DND-41 (cell line): ENCODE results near the gene OAS1.

ENCODE experiments used
- ATAC-seq: fragments of 200-7000 bp; cut with Tn5 transposase; 3 replicates; pipeline ENCODE4 v1.9.1; 2021; ENCODE audit warnings: low read depth; ENCODE audit not compliant: insufficient read depth
- DNase-seq: peaks from one replicate; pipeline ENCODE4 v3.0.0-alpha.2; 2020
- H2AFZ ChIP-seq: 2 replicates; pipeline ENCODE4 v1.6.0; 2012; ENCODE audit warnings: low read depth, low read length
- H3K27ac ChIP-seq: 2 replicates; pipeline ENCODE4 v1.5.1; 2012; ENCODE audit warnings: low read length, inconsistent platforms
- H3K27me3 ChIP-seq: fragments of 200-600 bp; sonication (generic); 2 replicates; pipeline ENCODE4 v1.6.0; 2012; ENCODE audit warnings: low read length, mild to moderate bottlenecking, inconsistent platforms; ENCODE audit not compliant: insufficient read depth, poor library complexity
- H3K36me3 ChIP-seq: 2 replicates; pipeline ENCODE4 v1.5.1; 2012; ENCODE audit warnings: low read length, inconsistent platforms; ENCODE audit not compliant: insufficient read depth
- H3K4me1 ChIP-seq: 2 replicates; pipeline ENCODE4 v1.5.1; 2012; ENCODE audit warnings: mild to moderate bottlenecking, low read length; ENCODE audit not compliant: insufficient read depth
- H3K4me2 ChIP-seq: 2 replicates; pipeline ENCODE4 v1.6.0; 2012; ENCODE audit warnings: mild to moderate bottlenecking, moderate library complexity, low read length, inconsistent platforms; ENCODE audit not compliant: insufficient read depth
- H3K4me3 ChIP-seq, 2 experiments: fragments of 200-600 bp in 1 of 2; shearing (Covaris generic) in 1 of 2; 2 replicates each; pipeline ENCODE4 v1.5.1; 2012 to 2016; ENCODE audit warnings: inconsistent platforms in 2 of 2, low read length in 2 of 2, mild to moderate bottlenecking in 2 of 2, low read depth in 1 of 2, moderate library complexity in 1 of 2
- H3K79me2 ChIP-seq: 2 replicates; pipeline ENCODE4 v1.6.0; 2012; ENCODE audit warnings: low read length, inconsistent platforms; ENCODE audit not compliant: insufficient read depth
- H3K9ac ChIP-seq: 2 replicates; pipeline ENCODE4 v1.6.0; 2012; ENCODE audit warnings: low read depth, mild to moderate bottlenecking, inconsistent platforms, low read length, moderate library complexity
- H3K9me3 ChIP-seq: 2 replicates; pipeline ENCODE4 v1.5.1; 2012; ENCODE audit warnings: low read length, moderate library complexity, mild to moderate bottlenecking, inconsistent platforms; ENCODE audit not compliant: insufficient read depth, severe bottlenecking
- H4K20me1 ChIP-seq: 2 replicates; pipeline ENCODE4 v1.6.0; 2012; ENCODE audit warnings: low read length; ENCODE audit not compliant: insufficient read depth
- EZH2 ChIP-seq: IDR thresholded peaks from 3 replicates; pipeline ENCODE4 v1.6.1; 2012; ENCODE audit warnings: borderline replicate concordance, low read depth, mild to moderate bottlenecking, moderate library complexity, low read length, inconsistent platforms; ENCODE audit not compliant: severe bottlenecking
- TF ChIP-seq, protein P1 (sequence below): IDR thresholded peaks from 2 replicates; pipeline ENCODE4 v1.5.1; 2012; ENCODE audit warnings: borderline replicate concordance, low read length, moderate library complexity, mild to moderate bottlenecking; ENCODE audit not compliant: poor library complexity, severe bottlenecking; ENCODE audit errors: extremely low read depth

The OAS1 gene

DNA sequence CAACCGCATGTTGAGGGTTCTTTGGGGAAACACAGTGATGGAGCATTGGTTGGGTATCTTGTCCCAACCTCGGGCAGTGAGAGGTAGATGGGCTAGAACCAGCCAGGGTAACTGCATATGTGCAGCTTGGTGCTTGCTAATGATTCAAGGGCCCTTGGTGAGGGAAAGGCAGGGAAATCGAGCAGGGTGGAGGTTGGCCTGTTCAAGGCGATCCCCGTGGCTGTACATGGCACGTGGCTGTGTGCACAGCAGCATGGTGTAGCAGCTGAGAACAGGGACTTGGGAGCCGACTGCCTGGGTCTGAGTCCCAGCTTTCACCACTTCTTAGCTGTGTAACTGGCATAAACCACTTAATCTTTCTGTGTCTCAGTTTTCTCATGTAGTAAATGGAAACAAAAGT, 45.5 kb upstream of the OAS1 start:
- H3K4me1 ChIP-seq = no peaks in the 10 kb centered on the region
- ATAC-seq = no peak
- H3K27me3 ChIP-seq = peaks cover 32% of the 10 kb centered on the region
- no peak overlapping the region for H3K27ac ChIP-seq
- H3K36me3 ChIP-seq = no peaks in the 10 kb centered on the region
- no peak overlapping the region for H3K9ac ChIP-seq
- DNase-seq = no peak
- TF ChIP-seq, protein P1, sequence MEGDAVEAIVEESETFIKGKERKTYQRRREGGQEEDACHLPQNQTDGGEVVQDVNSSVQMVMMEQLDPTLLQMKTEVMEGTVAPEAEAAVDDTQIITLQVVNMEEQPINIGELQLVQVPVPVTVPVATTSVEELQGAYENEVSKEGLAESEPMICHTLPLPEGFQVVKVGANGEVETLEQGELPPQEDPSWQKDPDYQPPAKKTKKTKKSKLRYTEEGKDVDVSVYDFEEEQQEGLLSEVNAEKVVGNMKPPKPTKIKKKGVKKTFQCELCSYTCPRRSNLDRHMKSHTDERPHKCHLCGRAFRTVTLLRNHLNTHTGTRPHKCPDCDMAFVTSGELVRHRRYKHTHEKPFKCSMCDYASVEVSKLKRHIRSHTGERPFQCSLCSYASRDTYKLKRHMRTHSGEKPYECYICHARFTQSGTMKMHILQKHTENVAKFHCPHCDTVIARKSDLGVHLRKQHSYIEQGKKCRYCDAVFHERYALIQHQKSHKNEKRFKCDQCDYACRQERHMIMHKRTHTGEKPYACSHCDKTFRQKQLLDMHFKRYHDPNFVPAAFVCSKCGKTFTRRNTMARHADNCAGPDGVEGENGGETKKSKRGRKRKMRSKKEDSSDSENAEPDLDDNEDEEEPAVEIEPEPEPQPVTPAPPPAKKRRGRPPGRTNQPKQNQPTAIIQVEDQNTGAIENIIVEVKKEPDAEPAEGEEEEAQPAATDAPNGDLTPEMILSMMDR = no peak
- TF ChIP-seq EZH2 = no peak
- no peaks in the 10 kb centered on the region for H4K20me1 ChIP-seq
- H3K4me2 ChIP-seq = no peak overlapping the region
- no peaks in the 10 kb centered on the region for H3K9me3 ChIP-seq
- no peak overlapping the region for H3K4me3 ChIP-seq
- no peaks in the 10 kb centered on the region for H3K79me2 ChIP-seq
- H2AFZ ChIP-seq = no peak overlapping the region

DNA sequence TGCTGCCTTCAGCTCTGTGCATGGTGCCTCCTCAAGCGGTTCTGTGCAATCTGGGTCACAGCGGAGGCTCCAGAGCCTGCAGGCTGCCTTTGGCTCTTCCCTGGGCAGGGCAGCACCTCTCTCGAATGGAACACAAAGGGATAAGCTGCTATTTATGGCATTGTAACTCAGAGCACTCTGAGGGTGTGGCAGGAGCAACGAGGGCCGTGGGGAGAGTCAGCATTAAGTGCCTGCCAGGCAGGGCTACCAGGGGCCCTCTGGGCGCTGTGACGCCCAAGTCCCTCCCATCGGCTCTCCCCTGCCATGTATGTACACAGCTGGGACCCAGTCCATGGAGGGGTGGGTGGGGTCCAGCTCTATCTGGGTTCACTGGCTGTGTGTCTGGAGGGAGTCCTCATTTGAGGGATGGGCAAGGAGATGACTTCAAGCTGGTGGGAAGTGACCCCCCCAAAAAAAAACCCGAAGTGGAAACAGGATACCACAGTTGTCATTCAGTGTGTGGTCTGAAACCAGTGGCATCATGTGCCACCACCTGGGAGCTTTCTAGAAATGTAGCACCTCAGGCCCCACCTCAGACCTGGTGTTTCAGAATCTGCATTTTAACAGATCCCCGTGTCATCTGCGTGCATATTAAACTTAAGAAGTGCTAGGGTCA, 44.0 kb upstream of the OAS1 start:
- no peak for ATAC-seq

DNA sequence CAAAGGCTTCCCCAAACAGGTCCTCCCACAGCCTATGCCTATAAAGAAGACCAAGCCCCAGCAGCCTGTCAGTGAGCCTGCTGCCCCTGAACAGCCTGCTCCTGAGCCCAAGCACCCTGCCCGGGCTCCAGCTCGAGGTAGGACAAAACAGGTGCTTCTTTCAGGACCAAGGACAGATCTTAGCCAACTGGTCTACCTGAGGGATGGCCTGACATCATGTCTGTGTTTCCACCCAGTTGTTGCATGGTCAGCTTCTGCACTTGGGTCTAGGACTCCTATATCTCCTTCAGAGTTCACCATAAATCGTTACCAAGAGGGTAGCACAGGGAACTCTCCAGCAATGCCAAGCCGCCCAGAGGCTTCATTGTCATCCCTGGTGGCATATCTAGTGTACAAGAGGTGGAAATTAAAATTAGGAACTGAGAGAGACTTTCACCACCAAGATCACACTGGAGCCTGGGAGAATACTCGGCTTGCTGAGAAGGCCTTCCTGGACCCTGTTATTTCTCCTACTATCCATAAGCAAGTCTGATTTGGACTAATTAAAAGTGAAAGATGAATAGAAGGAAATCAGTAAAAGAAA, 38.2 kb upstream of the OAS1 start:
- Histone ChIP-seq H4K20me1 (peaks cover 5% of the 10 kb centered on the region; the same call in 1 of the 2 replicates), H3K4me1 (no peaks in the 10 kb centered on the region), H3K27ac (no peak overlapping the region), H3K9me3 (no peaks in the 10 kb centered on the region), H3K4me2 (no peak overlapping the region), H3K9ac (no peak overlapping the region), H2AFZ (no peak overlapping the region), H3K36me3 (no peaks in the 10 kb centered on the region), H3K79me2 (no peaks in the 10 kb centered on the region), H3K4me3 (no peak overlapping the region), H3K27me3 (peaks cover 33% of the 10 kb centered on the region)
- DNase-seq = peak; percentile 12
- ATAC-seq = no peak
- TF ChIP-seq, protein P1 = no peak
- no peak for TF ChIP-seq EZH2

More for the DNA sequence above, 44.0 kb upstream of the OAS1 start:
- no peaks in the 10 kb centered on the region for H3K4me1 ChIP-seq
- H3K9ac ChIP-seq = no peak overlapping the region
- TF ChIP-seq, protein P1 = no peak
- TF ChIP-seq EZH2 = no peak
- no peaks in the 10 kb centered on the region for H4K20me1 ChIP-seq
- H3K27ac ChIP-seq = no peak overlapping the region
- H3K4me2 ChIP-seq = no peak overlapping the region
- no peak overlapping the region for H3K4me3 ChIP-seq
- no peak for DNase-seq
- H3K27me3 ChIP-seq = peaks cover 26% of the 10 kb centered on the region
- H3K79me2 ChIP-seq = no peaks in the 10 kb centered on the region
- H3K36me3 ChIP-seq = no peaks in the 10 kb centered on the region
- no peak overlapping the region for H2AFZ ChIP-seq
- no peaks in the 10 kb centered on the region for H3K9me3 ChIP-seq
